Calu3 (cell line): ENCODE data around the gene RABEP2. TPM values are rescaled to one million over a fixed set of nuclear protein-coding genes. Genes with fewer than 3 reads are reported as not detected.

Source experiments
- BruUV-seq: library from RNA; stranded (reverse); fragments of 400-500 nt; replicated peaks from 2 replicates; lab custom pipeline; 2021; lab: Mats Ljungman, UMichigan
- CTCF ChIA-PET: fragments of 300-600 bp; sonication (Branson Sonifier 250); formaldehyde crosslinking; loops from one replicate; lab custom pipeline; 2022; ENCODE audit warnings: antibody characterized with exemption; lab: Charles Lee
- DNase-seq: peaks from one replicate; pipeline ENCODE4 v3.0.0; 2022
- H3K27ac Mint-ChIP-seq: one replicate; pipeline ENCODE4 v1.8.0; 2022; ENCODE audit warnings: mixed read lengths; ENCODE audit not compliant: unreplicated experiment
- H3K27me3 Mint-ChIP-seq: one replicate; pipeline ENCODE4 v1.8.0; 2022; ENCODE audit warnings: mixed read lengths; ENCODE audit not compliant: unreplicated experiment
- H3K36me3 Mint-ChIP-seq: one replicate; pipeline ENCODE4 v1.8.0; 2022; ENCODE audit warnings: mild to moderate bottlenecking, moderate library complexity, mixed read lengths; ENCODE audit not compliant: insufficient read depth, unreplicated experiment
- H3K4me1 Mint-ChIP-seq: one replicate; pipeline ENCODE4 v1.8.0; 2022; ENCODE audit warnings: mild to moderate bottlenecking, low read depth, mixed read lengths; ENCODE audit not compliant: unreplicated experiment
- H3K4me3 Mint-ChIP-seq: one replicate; pipeline ENCODE4 v1.8.0; 2022; ENCODE audit warnings: mild to moderate bottlenecking, low read depth, moderate library complexity, mixed read lengths; ENCODE audit not compliant: unreplicated experiment
- H3K9me3 Mint-ChIP-seq: one replicate; pipeline ENCODE4 v1.8.0; 2022; ENCODE audit warnings: low read depth, mixed read lengths; ENCODE audit not compliant: unreplicated experiment
- intact Hi-C: fragments of 100-400 bp; cut with micrococcal nuclease; formaldehyde crosslinking; loops from one replicate; pipeline ENCODE4 v1.10.0; 2022; ENCODE audit not compliant: unreplicated experiment
- total RNA-seq: library from RNA; stranded (reverse); gene quantifications from 2 replicates; pipeline ENCODE4 v1.2.3, GENCODE V29; 2022
- TF ChIP-seq, protein P1 (sequence below): fragments of 200-600 bp; IDR thresholded peaks from one replicate; pipeline ENCODE4 v1.8.0; 2022; ENCODE audit warnings: antibody characterized with exemption; ENCODE audit not compliant: unreplicated experiment

RABEP2 gene
- total RNA-seq, 1 experiment from 2014 or later, result 34.3 TPM

DNA sequence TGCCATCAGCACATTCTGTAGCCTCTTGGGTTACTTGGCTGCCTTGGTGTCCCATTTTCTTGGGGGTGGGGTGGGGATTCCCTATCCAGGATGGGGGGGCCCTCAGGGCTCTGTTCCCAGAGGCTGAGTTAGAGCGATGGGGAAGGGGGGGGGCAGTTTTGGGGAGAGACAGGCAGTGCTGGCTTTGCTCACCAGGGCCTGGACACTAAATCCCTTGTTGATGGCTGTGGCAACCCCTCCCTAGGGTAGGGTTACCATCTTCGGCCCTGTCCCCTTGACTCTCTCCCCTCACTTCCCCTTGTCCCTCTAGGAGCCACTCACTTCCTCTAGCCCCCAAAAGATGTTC lies 47.4 kb downstream of the RABEP2 start:
- Mint-ChIP-seq H3K9me3 (no peaks in the 10 kb centered on the region), H3K36me3 (peaks cover 85% of the 10 kb centered on the region), H3K27me3 (no peaks in the 10 kb centered on the region), H3K27ac (peak overlapping the region; percentile 44), H3K4me3 (peak overlapping the region; percentile 88), H3K4me1 (peaks cover 13% of the 10 kb centered on the region)
- intact Hi-C loops, result no loop called here
- BruUV-seq, result no TSS peak
- DNase-seq, result no peak
- CTCF ChIA-PET, result no interaction called here
- TF ChIP-seq, protein P1, sequence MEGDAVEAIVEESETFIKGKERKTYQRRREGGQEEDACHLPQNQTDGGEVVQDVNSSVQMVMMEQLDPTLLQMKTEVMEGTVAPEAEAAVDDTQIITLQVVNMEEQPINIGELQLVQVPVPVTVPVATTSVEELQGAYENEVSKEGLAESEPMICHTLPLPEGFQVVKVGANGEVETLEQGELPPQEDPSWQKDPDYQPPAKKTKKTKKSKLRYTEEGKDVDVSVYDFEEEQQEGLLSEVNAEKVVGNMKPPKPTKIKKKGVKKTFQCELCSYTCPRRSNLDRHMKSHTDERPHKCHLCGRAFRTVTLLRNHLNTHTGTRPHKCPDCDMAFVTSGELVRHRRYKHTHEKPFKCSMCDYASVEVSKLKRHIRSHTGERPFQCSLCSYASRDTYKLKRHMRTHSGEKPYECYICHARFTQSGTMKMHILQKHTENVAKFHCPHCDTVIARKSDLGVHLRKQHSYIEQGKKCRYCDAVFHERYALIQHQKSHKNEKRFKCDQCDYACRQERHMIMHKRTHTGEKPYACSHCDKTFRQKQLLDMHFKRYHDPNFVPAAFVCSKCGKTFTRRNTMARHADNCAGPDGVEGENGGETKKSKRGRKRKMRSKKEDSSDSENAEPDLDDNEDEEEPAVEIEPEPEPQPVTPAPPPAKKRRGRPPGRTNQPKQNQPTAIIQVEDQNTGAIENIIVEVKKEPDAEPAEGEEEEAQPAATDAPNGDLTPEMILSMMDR, result no peak

DNA sequence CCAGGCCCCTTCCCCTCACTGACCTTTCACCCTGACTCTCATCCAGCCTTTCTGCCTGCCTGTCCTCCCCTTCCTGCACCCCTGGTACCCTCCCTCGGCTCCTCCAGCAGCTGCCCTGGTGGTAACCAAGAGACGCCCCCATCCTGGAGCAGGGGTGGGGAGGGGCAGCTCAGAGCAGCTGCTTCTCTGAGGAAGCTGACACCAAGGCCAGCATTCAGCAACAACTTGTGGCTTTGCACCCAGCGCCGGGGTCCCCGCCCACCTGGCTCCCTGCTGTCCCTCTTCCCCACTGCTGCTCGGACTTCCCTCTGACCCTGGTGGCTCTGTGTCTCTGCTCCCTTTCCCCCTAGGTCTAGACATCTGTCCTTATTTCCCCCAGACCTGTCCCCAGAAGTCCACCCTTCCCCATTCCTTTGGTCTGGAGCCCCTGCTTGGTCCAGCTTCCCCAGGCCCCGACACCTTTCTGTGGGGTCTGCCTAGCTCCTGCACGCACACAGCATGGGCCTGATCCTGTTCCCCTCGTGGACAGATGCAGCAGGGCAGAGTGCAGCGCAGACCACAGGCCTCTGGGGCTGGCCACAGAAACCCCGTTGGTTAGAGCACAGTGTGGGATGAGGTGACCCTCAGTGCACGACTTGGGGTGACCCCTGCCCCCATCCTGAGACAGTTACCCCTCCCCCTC lies 47.9 kb downstream of the RABEP2 start:
- no TSS peak for BruUV-seq
- peak overlapping the region; percentile 88 for H3K4me3 Mint-ChIP-seq
- H3K9me3 Mint-ChIP-seq, result no peaks in the 10 kb centered on the region
- peaks cover 13% of the 10 kb centered on the region for H3K4me1 Mint-ChIP-seq
- intact Hi-C loops, result no loop called here
- peaks cover 87% of the 10 kb centered on the region for H3K36me3 Mint-ChIP-seq
- CTCF ChIA-PET, result no interaction called here
- no peaks in the 10 kb centered on the region for H3K27me3 Mint-ChIP-seq
- TF ChIP-seq, protein P1, result no peak
- DNase-seq, result no peak
- no peak overlapping the region for H3K27ac Mint-ChIP-seq

DNA sequence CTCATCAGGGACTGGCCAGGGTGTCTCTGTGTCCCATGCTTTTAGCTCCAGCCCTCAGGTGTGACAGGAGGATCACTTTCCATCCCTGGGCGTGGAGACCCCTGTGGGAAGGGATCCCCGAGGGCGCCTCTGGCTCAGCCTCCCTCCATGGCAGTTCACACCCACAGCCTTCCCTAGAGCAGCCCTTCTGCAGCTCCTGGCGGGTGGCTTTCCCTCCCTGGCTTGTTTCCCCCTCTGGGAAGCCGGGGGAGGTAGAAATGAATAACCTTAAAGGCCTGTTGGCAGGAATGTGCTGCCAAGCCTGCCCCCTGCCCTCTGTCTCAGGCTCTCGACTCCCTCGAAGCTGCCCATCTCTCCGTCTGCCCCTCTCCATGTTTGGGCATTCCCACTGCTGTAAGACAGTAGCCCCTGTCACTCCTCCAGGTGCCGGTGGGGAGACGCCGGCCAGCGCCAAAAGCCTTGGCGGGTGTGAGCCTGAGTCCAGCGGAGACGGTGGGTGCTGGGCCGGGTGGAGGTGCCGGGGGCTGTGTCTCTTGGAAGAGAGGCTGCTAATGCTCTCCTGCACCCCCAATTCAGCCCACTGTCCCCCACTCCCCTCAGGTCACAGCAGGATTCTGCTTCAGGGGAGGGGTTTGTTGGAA lies 48.9 kb downstream of the RABEP2 start:
- H3K27ac Mint-ChIP-seq, result no peak overlapping the region

DNA sequence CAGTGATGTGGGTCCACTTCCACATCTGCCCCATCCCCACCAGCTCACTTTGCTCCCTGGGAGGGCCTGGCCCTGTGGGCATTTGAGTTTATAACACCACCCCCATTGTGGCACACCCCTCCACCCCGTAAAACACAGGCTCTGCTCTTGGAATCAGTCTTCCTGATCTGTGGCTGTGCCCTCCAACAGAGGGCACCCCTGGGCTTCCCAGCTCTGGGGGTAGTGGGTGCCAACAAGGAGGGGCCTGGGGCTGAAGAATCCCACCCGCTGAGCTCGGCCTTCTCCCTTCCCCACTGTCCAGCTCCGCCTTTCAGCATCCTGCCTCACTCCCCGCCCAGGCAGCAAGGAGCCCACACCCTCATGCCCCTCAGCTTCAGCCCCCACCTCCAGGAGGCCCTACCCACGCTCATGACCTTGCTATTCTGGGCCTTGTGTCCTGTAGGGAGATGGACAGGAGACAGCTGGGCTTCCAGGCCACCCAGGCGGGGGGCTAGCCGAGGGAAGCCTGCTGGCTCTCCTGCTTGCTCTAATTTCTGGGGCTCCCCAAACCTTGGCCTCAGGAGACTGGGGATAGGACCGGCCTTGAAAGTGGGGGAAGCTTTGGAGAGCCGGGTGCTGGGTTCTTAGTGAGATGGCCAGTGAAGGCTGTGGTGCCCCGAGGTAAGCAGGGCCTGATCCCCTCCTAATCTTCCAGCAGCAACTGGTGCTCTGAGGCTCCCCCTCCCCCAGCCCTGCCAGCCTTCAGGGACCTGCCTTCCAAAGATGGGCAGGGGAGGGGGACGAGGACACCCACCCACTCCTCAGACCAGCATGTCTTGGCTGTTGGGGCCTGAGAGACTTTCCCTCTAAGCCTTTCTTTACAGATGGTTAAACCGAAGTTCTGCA lies 49.7 kb downstream of the RABEP2 start:
- no peaks in the 10 kb centered on the region for H3K9me3 Mint-ChIP-seq
- H3K36me3 Mint-ChIP-seq, result peaks cover 85% of the 10 kb centered on the region
- CTCF ChIA-PET, result interaction anchor here (0.7 to 1.5 kb wide), 2 partner anchors 69 to 100 kb away, joined by 3 to 5 read pairs; no protein-coding TSS in a partner anchor
- H3K27ac Mint-ChIP-seq, result no peak overlapping the region
- H3K4me3 Mint-ChIP-seq, result no peak overlapping the region
- H3K4me1 Mint-ChIP-seq, result peaks cover 13% of the 10 kb centered on the region
- TF ChIP-seq, protein P1, result no peak
- DNase-seq, result no peak
- BruUV-seq, result no TSS peak
- intact Hi-C loops, result no loop called here
- no peaks in the 10 kb centered on the region for H3K27me3 Mint-ChIP-seq

More for the DNA sequence above, 48.9 kb downstream of the RABEP2 start:
- Mint-ChIP-seq H3K4me3 (no peak overlapping the region), H3K27me3 (no peaks in the 10 kb centered on the region), H3K9me3 (no peaks in the 10 kb centered on the region), H3K4me1 (peaks cover 13% of the 10 kb centered on the region), H3K36me3 (peaks cover 87% of the 10 kb centered on the region)
- DNase-seq, result no peak
- no TSS peak for BruUV-seq
- CTCF ChIA-PET, result interaction anchor here (1.5 kb wide), 1 partner anchor 68 kb away, joined by 3 read pairs; no protein-coding TSS in a partner anchor
- intact Hi-C loops, result no loop called here
- TF ChIP-seq, protein P1, result no peak
